B cell (primary cell): Measurements from ENCODE around the gene RNF112. TPM values are rescaled to one million over a fixed set of nuclear protein-coding genes. Genes with fewer than 3 reads are reported as not detected.

ENCODE experiments used
- ATAC-seq: fragments of 200-7000 bp; cut with Tn5 transposase; one replicate; pipeline ENCODE4 v1.10.0; 2021; ENCODE audit warnings: low read depth, mild to moderate bottlenecking, moderate number of reproducible peaks, moderate library complexity
- CTCF ChIA-PET: fragments of 350-600 bp; sonication (Branson Sonifier 250); formaldehyde crosslinking; loops from one replicate; lab custom pipeline; 2021; ENCODE audit warnings: antibody characterized with exemption, inconsistent platforms; lab: Charles Lee
- POLR2A ChIA-PET: fragments of 350-600 bp; sonication (Branson Sonifier 250); formaldehyde crosslinking; loops from one replicate; lab custom pipeline; 2021; ENCODE audit warnings: antibody characterized with exemption; lab: Charles Lee
- DNase-seq: peaks from one replicate; pipeline ENCODE4 v3.0.0; 2013
- H2AFZ ChIP-seq: 2 replicates; pipeline ENCODE4 v1.6.1; 2012; ENCODE audit warnings: mild to moderate bottlenecking, low read depth, low read length; ENCODE audit not compliant: insufficient read depth, poor library complexity, severe bottlenecking
- H3K27ac ChIP-seq, 2 donors: 1 replicate in 1 of 2; 2 replicates in 1 of 2; pipeline ENCODE4 v1.5.1; 2012 to 2013; ENCODE audit warnings: low read length in 2 of 2, mild to moderate bottlenecking in 2 of 2, moderate library complexity in 1 of 2
- H3K27me3 ChIP-seq, 4 experiments: fragments of 200-600 bp in 1 of 4; sonication (generic) in 1 of 4; replicated peaks in 1 of 4; 1 replicate in 2 of 4; 2 replicates in 2 of 4; pipeline versions ENCODE4 v1.6.1 to v1.7.0; 2013 to 2016; ENCODE audit warnings: low read length in 3 of 4, mild to moderate bottlenecking in 2 of 4, mixed read lengths in 1 of 4, moderate library complexity in 1 of 4; ENCODE audit not compliant: insufficient read depth in 4 of 4, control insufficient read depth in 3 of 4; ENCODE audit errors: control extremely low read depth in 1 of 4
- H3K36me3 ChIP-seq, 2 experiments: replicated peaks in 1 of 2; 1 replicate in 1 of 2; 2 replicates in 1 of 2; pipeline versions ENCODE4 v1.6.1 to v1.7.1; 2013; ENCODE audit warnings: low read length in 1 of 2; ENCODE audit not compliant: insufficient read depth in 2 of 2, control insufficient read depth in 1 of 2; ENCODE audit errors: control extremely low read depth in 1 of 2, extremely low read depth in 1 of 2
- H3K4me1 ChIP-seq, 2 donors: fragments of 200-600 bp in 1 of 2; sonication (generic) in 1 of 2; 1 replicate in 1 of 2; 2 replicates in 1 of 2; pipeline versions ENCODE4 v1.5.1 to v1.6.1; 2013 to 2017; ENCODE audit warnings: low read length in 2 of 2; ENCODE audit not compliant: control insufficient read depth in 2 of 2, insufficient read depth in 2 of 2
- H3K4me2 ChIP-seq: replicated peaks from 2 replicates; pipeline ENCODE3; 2012; ENCODE audit warnings: mild to moderate bottlenecking, low read depth, low read length; ENCODE audit not compliant: poor library complexity, severe bottlenecking
- H3K4me3 ChIP-seq, 5 experiments: fragments of 200-600 bp in 1 of 5; sonication (generic) in 1 of 5; 1 replicate in 3 of 5; 2 replicates in 2 of 5; pipeline versions ENCODE4 v1.5.1 to v1.7.0; 2011 to 2016; ENCODE audit warnings: low read length in 4 of 5, mild to moderate bottlenecking in 4 of 5, low read depth in 2 of 5, control low read depth in 1 of 5, moderate library complexity in 1 of 5; ENCODE audit not compliant: insufficient read depth in 1 of 5; ENCODE audit errors: control extremely low read depth in 1 of 5, extremely low read depth in 1 of 5
- H3K79me2 ChIP-seq: fragments of 200-600 bp; sonication (generic); one replicate; pipeline ENCODE4 v1.6.0; 2016; ENCODE audit warnings: low read length; ENCODE audit not compliant: control insufficient read depth, insufficient read depth
- H3K9ac ChIP-seq: fragments of 200-600 bp; sonication (generic); 2 replicates; pipeline ENCODE4 v1.6.1; 2017; ENCODE audit warnings: mild to moderate bottlenecking, low read length, moderate library complexity
- H3K9me3 ChIP-seq, 3 donors: one replicate each; pipeline versions ENCODE4 v1.6.1 to v1.7.1; 2013; ENCODE audit warnings: low read length in 2 of 3; ENCODE audit not compliant: control insufficient read depth in 2 of 3, insufficient read depth in 1 of 3; ENCODE audit errors: control extremely low read depth in 1 of 3
- H4K20me1 ChIP-seq: 2 replicates; pipeline ENCODE4 v1.6.0; 2012; ENCODE audit warnings: mild to moderate bottlenecking, low read length; ENCODE audit not compliant: insufficient read depth, control insufficient read depth, poor library complexity, severe bottlenecking
- H3K27ac Mint-ChIP-seq: one replicate; pipeline ENCODE4 v1.8.0; 2021; ENCODE audit warnings: mixed read lengths
- H3K27me3 Mint-ChIP-seq: one replicate; pipeline ENCODE4 v1.8.0; 2021; ENCODE audit warnings: mixed read lengths
- H3K4me1 Mint-ChIP-seq: one replicate; pipeline ENCODE4 v1.8.0; 2021; ENCODE audit warnings: mixed read lengths
- H3K4me3 Mint-ChIP-seq: one replicate; pipeline ENCODE4 v1.8.0; 2021; ENCODE audit warnings: mixed read lengths
- H3K9me3 Mint-ChIP-seq: one replicate; pipeline ENCODE4 v1.8.0; 2022; ENCODE audit warnings: mixed read lengths; ENCODE audit not compliant: insufficient read depth
- EZH2 ChIP-seq: IDR thresholded peaks from 2 replicates; pipeline ENCODE4 v1.6.1; 2012; ENCODE audit warnings: borderline replicate concordance, low read depth, mild to moderate bottlenecking, moderate library complexity, low read length; ENCODE audit not compliant: insufficient read depth, poor library complexity, severe bottlenecking
- WGBS: methylation state at CpG from one replicate; pipeline ENCODE4 v1.1.5; 2013; ENCODE audit warnings: missing lambda C conversion rate; ENCODE audit not compliant: insufficient coverage; 5-methylcytosine and 5-hydroxymethylcytosine counted together
- intact Hi-C: fragments of 100-400 bp; cut with micrococcal nuclease; formaldehyde crosslinking; loops from one replicate; pipeline ENCODE4 v1.10.0; 2022
- polyA plus RNA-seq: library from polyadenylated mRNA; depleted of rRNA; stranded (reverse); fragments of >200 nt; gene quantifications from 2 replicates; pipeline ENCODE4 v1.2.3, GENCODE V29; 2012
- small RNA-seq: library from RNA; depleted of rRNA; stranded (forward); fragments of <200 nt; gene quantifications from one replicate; pipeline ENCODE3, GENCODE V24; 2012; ENCODE audit warnings: low replicate concordance, low read depth; ENCODE audit not compliant: insufficient read length
- total RNA-seq, 2 donors: library from RNA; stranded (reverse); fragments of 120-200 nt in 1 of 2; gene quantifications; 1 replicate in 1 of 2; 2 replicates in 1 of 2; pipeline versions ENCODE4 v1.2.3 to v1.2.4, GENCODE V29; 2013 to 2022
- TF ChIP-seq, protein P1 (sequence below): fragments of 200-600 bp; IDR thresholded peaks from one replicate; pipeline ENCODE4 v1.8.0; 2022; ENCODE audit warnings: antibody characterized with exemption, mild to moderate bottlenecking

The RNF112 gene
- total and polyA plus RNA-seq, 2 donors (not counting 1 experiment from before 2014, with no cell fraction given) = 0.30 to 0.62 TPM

GRCh38 chr17:19464031-19465026 lies 53.3 kb downstream of the RNF112 start:
- DNase-seq (no peak), ATAC-seq (no peak)
- Mint-ChIP-seq H3K27me3 (no peaks in the 10 kb centered on the region), H3K4me1 (peaks cover 48% of the 10 kb centered on the region), H3K9me3 (no peaks in the 10 kb centered on the region), H3K27ac (peak overlapping the region; percentile 91), H3K4me3 (peak overlapping the region; percentile 74)
- H3K79me2 ChIP-seq = no peaks in the 10 kb centered on the region
- TF ChIP-seq, protein P1, sequence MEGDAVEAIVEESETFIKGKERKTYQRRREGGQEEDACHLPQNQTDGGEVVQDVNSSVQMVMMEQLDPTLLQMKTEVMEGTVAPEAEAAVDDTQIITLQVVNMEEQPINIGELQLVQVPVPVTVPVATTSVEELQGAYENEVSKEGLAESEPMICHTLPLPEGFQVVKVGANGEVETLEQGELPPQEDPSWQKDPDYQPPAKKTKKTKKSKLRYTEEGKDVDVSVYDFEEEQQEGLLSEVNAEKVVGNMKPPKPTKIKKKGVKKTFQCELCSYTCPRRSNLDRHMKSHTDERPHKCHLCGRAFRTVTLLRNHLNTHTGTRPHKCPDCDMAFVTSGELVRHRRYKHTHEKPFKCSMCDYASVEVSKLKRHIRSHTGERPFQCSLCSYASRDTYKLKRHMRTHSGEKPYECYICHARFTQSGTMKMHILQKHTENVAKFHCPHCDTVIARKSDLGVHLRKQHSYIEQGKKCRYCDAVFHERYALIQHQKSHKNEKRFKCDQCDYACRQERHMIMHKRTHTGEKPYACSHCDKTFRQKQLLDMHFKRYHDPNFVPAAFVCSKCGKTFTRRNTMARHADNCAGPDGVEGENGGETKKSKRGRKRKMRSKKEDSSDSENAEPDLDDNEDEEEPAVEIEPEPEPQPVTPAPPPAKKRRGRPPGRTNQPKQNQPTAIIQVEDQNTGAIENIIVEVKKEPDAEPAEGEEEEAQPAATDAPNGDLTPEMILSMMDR = no peak
- no peak for TF ChIP-seq EZH2
- no peaks in the 10 kb centered on the region for H3K36me3 ChIP-seq
- intact Hi-C loops = no loop called here
- ChIA-PET POLR2A (no interaction called here), CTCF (no interaction called here)
- H3K9ac ChIP-seq = peak overlapping the region; percentile 42
- peaks cover 0 to 10% (median 0%) of the 10 kb centered on the region in 3 donors for H3K9me3 ChIP-seq
- WGBS = 94% methylated on average over 10 of the region's 14 CpGs
- peak overlapping the region in 1 of 5 experiments; percentile 25 for H3K4me3 ChIP-seq
- peak overlapping the region; percentile 69 for H3K4me2 ChIP-seq
- H2AFZ ChIP-seq = no peak overlapping the region
- H3K27ac ChIP-seq = peak overlapping the region; percentile 78 to 86
- H3K27me3 ChIP-seq = no peaks in the 10 kb centered on the region
- no peaks in the 10 kb centered on the region for H4K20me1 ChIP-seq
- peaks cover 47 to 54% of the 10 kb centered on the region in 2 donors for H3K4me1 ChIP-seq

Small RNA genes lying within 50 kb of the gene (small RNA-seq; reads per million reads assigned to genes)
- not detected for gene RF00537

Other genes with a start within 250 kb of the RNF112 start
- gene EPN2, start 173.9 kb upstream of the RNF112 start, total RNA-seq = 23.9 and 35.6 TPM in 2 replicates
- 11.4 and 15.7 TPM in 2 replicates for gene EPN2, start 173.9 kb upstream of the RNF112 start, polyA plus RNA-seq
- 6.9 and 7.4 TPM in 2 replicates for gene B9D1, start 48.5 kb upstream of the RNF112 start, total RNA-seq
- 2.5 and 3.3 TPM in 2 replicates for gene B9D1, start 48.5 kb upstream of the RNF112 start, polyA plus RNA-seq
- 33.6 and 34.0 TPM in 2 replicates for gene MAPK7, start 32.7 kb upstream of the RNF112 start, total RNA-seq
- 28.3 and 30.0 TPM in 2 replicates for gene MAPK7, start 32.7 kb upstream of the RNF112 start, polyA plus RNA-seq
- gene MFAP4, start 24.0 kb upstream of the RNF112 start, total RNA-seq = not detected in 2 replicates
- not detected in 2 replicates for gene MFAP4, start 24.0 kb upstream of the RNF112 start, polyA plus RNA-seq
- not detected in 2 replicates for gene SLC47A1, start 122.6 kb downstream of the RNF112 start, total RNA-seq
- 0.30 TPM in 1 of 2 replicates, not detected in the other for gene SLC47A1, start 122.6 kb downstream of the RNF112 start, polyA plus RNA-seq
- 31.5 and 35.1 TPM in 2 replicates for gene ALDH3A2, start 237.5 kb downstream of the RNF112 start, total RNA-seq
- gene ALDH3A2, start 237.5 kb downstream of the RNF112 start, polyA plus RNA-seq = 7.5 and 14.6 TPM in 2 replicates